AML-193 (cell line): ENCODE measurements around the gene LMAN1L.

Experiments
- DNase-seq, 2 experiments: peaks; one replicate each; lab custom pipeline; 2025; lab: John Stamatoyannopoulos, UW

LMAN1L gene

GRCh38 chr15:74816624-74817369, 4.2 kb downstream of the LMAN1L start:
- DNase-seq = no peak

DNA sequence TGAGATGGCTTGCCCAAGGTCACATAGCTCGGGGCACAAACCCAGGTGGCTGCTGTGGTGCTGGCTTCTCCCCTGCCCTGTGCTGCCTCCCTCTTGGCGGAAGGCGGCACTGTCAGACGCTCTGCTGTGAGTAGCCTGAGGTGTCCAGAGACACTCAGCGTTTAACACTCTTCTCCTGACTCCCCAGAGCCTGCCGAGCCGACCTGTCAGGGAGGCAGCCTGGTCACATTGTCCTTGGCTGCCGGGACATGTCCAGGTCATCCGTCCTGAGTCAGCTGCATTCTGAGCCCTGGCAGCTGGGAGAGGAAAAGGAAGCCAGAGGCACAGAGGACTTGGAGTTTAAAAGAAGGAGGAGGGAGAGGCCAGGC, 4.7 kb downstream of the LMAN1L start:
- DNase-seq = no peak

DNA sequence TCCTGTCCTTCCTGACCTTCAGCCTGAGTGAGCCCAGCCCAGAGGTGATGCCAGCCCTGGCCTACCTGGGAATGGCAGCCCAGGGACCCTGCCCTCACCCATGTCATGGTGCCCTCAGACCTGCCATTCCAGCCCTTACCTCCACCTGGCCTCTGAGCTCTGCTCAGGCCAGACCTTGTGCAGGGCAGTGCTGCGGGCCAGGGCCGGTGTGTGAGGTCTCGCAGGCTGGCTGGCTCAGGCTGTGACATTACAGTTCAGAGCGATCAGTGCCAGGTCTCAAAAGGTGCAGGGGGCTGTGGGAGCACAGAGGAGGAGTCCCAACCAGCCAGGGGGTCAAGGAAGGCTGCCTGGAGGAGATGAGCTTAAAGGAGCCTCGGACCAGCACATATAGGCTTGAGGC, 7.4 kb downstream of the LMAN1L start:
- DNase-seq = no peak

GRCh38 chr15:74821091-74821789, 8.6 kb downstream of the LMAN1L start:
- DNase-seq = no peak

GRCh38 chr15:74821790-74822158, 9.1 kb downstream of the LMAN1L start:
- DNase-seq = no peak

DNA sequence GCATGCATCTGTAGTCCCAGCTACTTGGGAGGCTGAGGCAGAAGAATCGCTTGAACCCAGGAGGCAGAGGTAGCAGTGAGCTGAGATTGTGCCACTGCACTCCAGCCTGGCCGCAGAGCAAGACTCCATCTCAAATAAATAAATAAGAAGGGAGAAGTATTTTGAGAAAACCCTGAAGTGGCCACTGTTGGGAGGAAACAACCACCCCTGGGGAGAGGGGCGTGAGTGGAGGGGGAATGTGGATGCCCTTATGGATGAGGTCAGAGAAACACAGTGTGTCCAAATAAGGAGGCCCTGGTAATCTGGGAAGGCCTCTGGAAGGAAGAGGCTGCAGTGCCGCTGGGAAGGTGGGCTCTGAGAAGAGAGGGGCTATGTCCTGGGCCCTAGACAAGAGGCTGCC, 9.6 kb downstream of the LMAN1L start:
- no peak for DNase-seq

- no peak for DNase-seq
These were observed 10.7 kb downstream of the LMAN1L start for GRCh38 chr15:74823324-74823723.

DNA sequence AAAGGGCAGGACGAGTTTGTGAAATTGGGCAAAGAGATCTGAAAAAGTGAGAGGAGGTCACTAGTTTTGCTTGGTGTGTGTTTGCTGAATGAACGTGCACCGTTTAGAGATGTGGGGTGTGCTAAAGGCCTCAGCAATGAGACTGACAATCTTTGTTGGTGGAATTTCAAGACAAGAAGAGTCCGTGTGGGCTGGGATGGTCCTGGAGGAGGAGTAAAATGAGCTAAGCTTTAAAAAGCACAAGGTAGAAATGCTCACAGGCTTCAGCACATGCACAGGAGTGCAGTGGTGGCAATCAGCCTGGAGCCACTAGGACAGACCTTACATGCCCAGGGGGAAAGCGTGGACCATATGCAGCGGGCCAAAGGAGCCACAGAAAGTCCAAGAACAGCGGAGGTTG, 12.3 kb downstream of the LMAN1L start:
- no peak for DNase-seq

- DNase-seq = no peak
These were observed 13.2 kb downstream of the LMAN1L start for GRCh38 chr15:74825866-74826265.

- no peak for DNase-seq
These were observed 13.8 kb downstream of the LMAN1L start, which contains the start of gene CPLX3 for GRCh38 chr15:74826364-74826819. Gene CPLX3, plus strand, starts transcription at chr15:74826627. Its CDS starts 77 bp downstream, at chr15:74826704.

DNA sequence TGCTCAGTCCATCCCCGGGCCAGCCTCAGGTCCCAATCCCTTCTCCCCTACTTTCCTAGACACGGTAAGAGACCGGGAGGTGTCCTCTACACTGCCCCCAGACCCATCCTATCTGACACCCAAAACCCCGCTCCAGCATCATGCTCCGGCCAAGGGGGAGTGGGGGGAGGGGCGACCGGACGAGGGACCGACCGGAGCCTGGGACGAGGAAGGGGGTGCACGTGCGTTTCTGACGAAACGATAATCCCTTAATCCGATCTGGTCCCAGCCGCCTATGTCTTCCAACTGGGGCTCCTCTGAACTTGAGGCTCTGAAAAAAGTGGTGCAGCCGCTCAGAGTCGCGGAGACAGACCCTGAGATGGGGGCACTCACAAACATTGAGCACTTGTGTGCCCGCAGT, 14.3 kb downstream of the LMAN1L start:
- DNase-seq = no peak

- DNase-seq = no peak
These were observed 15.0 kb downstream of the LMAN1L start for GRCh38 chr15:74827614-74828013.

DNA sequence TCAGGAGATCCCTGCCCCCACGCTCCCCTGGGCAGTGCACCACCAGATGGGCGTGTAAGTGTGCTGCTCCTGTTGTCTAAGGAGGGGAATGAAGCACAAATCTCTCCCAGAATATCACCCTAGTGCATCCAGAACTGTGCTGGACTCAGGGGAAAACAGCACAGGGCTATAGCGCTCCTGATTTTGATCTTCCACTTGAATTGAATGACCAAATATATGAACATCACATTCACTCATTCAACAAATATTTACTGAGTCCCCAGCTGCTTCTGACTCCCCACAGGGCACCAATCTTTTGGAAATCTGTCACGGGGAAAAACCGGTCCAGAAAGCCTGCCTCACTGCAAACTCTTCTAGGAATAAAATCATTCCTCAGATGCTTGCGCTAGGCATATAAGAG, 16.2 kb downstream of the LMAN1L start:
- no peak for DNase-seq

DNA sequence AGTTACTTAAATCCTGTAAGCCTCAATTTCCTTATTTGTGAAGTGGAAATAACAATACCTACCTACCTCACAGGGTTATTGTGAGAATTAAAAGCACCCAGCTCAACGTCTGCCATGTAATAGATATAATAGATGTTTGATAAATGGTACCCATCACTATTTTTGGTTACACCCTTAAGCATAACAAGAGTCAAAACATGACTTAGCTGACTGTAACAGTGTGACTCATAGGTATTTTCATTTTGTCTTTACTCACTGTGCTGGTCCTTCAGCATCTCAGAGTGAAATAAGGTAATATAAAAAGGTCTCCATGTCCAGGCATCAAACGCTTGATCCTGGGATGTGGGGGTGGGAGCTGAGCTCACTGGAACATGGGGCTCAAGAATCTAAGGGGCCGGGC, 16.9 kb downstream of the LMAN1L start:
- DNase-seq = no peak

- DNase-seq = no peak
These were observed 17.4 kb downstream of the LMAN1L start for GRCh38 chr15:74829991-74830390.

DNA sequence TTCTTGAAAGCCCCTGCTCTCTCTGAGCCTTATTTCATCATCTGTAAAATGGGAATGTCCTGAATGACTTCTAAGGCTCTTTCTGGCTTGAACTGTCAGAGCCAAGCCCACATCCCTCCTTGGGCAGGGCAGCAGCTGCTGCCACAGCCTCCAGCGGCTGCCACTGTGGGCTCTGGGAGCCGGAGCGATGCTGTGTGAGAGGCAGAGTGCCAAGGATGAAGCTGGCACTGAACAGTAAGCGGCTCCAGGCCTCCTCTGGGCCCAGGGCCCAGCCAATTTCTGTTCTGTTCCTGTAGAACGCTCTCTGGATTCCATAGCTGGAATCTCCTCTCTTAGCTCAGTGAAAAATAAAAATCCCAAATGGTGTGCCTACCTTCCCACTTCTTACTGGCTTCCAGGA, 18.2 kb downstream of the LMAN1L start:
- no peak for DNase-seq

DNA sequence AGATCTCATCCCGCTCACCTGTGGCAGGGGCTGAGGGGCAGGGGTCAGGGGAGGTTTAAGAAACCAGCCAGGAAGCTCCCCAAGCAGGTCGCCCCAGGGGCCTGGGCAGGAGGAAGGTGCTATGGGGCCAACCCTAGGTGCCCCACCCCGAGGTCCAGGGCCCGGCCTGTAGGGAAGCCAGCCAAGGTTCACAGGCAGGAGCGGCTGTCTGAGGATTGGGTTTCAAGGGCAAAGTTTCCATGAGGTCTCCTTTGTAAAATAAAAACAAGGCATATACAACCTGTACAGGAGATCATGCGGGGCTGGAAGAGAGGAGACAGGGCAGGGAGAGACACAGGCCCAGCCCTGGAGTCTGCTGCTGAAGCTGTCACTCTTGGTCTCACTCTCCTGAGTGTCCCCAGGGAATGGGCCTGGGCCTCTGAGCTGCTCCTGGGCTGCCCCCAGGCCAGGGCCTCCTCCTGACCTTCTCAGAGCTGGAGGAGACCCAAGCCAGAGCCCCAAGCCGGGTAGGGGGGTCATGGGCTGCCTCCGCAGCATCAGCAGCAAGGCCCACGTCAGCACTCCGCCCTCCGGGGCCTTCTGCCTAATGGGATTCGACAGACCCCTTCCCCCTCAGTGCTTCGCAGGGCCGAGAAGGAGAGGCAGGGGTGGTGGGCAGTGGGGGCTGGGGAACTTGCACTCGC, 19.3 kb downstream of the LMAN1L start:
- DNase-seq = no peak

- DNase-seq = no peak
These were observed 20.2 kb downstream of the LMAN1L start for GRCh38 chr15:74832826-74833225.

- no peak for DNase-seq
These were observed 20.9 kb downstream of the LMAN1L start for GRCh38 chr15:74833376-74834107.

DNA sequence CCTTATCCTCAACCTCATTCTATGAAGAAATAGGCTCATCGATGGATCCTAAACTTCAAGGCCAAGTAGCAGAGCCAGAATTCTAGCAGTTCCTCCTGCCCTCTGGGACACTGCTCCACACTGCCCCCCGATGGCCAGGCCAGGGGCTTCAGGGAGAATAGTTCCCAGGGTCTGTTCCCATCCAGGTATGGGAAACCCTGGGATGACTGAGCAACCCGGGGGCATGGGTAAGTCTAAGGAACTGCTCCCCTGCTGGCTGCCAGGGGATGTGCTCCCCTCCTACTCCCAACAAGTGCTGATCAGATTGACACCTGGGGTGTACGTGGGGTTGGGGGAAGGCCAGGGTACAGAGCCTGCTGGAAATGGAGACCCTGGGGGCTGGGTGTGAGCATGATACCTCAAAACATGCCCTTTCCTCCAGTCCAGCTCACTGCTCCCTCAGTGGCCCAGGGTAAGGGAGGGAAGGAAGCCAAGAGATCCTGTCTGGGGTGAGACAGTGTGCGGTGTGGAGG, 22.7 kb downstream of the LMAN1L start:
- peak; percentile 28 to 38 for DNase-seq

DNA sequence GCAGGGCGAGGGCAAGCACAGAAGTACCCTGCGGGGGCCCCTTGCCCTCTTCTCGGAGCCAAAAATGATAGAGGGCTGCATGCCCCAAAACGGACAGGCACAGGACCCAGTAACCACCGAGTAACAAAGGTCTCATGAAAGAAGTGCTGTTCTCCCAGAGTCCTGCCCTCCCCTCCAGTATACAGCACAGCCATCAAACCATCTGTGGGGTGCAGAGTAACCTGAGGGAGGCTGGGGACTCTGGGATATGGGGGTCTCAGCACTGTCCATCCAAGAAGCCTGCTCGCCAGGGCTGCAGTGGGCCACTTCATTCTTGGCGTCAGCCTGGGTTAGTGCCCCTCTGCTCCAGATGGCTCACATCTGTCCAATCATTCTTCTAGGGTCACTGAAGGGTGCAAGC, 24.2 kb downstream of the LMAN1L start:
- DNase-seq = no peak

DNA sequence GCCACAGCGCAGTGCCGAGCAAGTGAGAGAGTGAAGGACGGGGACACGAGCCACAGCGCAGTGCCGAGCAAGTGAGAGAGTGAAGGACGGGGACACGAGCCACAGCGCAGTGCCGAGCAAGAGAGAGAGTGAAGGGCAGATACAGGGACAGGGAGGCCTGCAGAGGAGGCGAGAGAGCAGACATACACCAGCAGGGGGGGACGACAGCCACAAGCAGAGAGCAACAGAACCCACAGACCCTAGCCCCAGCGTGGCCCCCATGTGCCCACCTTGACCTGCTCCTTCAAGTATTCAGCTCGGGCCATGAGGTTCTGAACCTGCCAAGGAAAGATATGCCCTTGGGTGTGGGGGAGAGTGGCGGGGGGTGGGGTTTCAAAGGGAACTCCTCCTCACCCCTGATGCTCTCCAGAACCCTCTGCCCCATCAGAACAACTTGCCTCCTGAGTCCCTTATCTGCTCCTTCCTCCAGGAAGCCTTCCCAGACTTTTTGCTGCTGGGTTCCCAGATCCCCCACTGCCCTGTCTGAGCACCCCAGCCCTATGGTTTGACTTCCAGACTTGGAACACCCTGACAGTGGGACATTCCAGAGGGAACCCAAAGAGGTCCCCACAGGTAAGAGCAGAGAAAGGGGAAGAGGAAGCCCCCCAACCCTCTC, 25.0 kb downstream of the LMAN1L start:
- DNase-seq = no peak
